Caco-2 (cell line): ENCODE results near the gene DLG2. TPM values are rescaled to one million over a fixed set of nuclear protein-coding genes. Genes with fewer than 3 reads are reported as not detected.

ENCODE experiments used
- BruUV-seq: library from RNA; stranded (reverse); fragments of 400-500 nt; replicated peaks from 2 replicates; lab custom pipeline; 2021; lab: Mats Ljungman, UMichigan
- CTCF ChIA-PET: fragments of 300-600 bp; sonication (Branson Sonifier 250); formaldehyde crosslinking; loops from one replicate; lab custom pipeline; 2022; ENCODE audit warnings: antibody characterized with exemption; lab: Charles Lee
- POLR2A ChIA-PET: fragments of 300-600 bp; sonication (Branson Sonifier 250); formaldehyde crosslinking; loops from one replicate; lab custom pipeline; 2022; ENCODE audit warnings: antibody characterized with exemption; lab: Charles Lee
- DNase-seq, 2 experiments: peaks; one replicate each; pipeline versions ENCODE4 v3.0.0 to v3.0.0-alpha.2; 2020 to 2022
- H3K27me3 ChIP-seq: replicated peaks from 2 replicates; pipeline ENCODE4 v1.6.0; 2011; ENCODE audit warnings: low read length; ENCODE audit not compliant: control insufficient read depth, insufficient read depth
- H3K36me3 ChIP-seq: 2 replicates; pipeline ENCODE4 v1.5.1; 2011; ENCODE audit warnings: low read length; ENCODE audit not compliant: control insufficient read depth, insufficient read depth
- H3K4me1 ChIP-seq: fragments of 250-450 bp; sonication (Bioruptor Pico); 2 replicates; pipeline ENCODE4 v1.5.1; 2020; ENCODE audit warnings: mild to moderate bottlenecking
- H3K4me3 ChIP-seq: 2 replicates; pipeline ENCODE4 v1.5.1; 2011; ENCODE audit warnings: low read depth, mild to moderate bottlenecking, control low read depth, low read length
- H3K9me3 ChIP-seq: fragments of 250-450 bp; sonication (Bioruptor Pico); 2 replicates; pipeline ENCODE4 v1.5.1; 2020; ENCODE audit warnings: mild to moderate bottlenecking, moderate library complexity
- H3K27ac Mint-ChIP-seq: one replicate; pipeline ENCODE4 v1.8.0; 2022; ENCODE audit warnings: mixed read lengths; ENCODE audit not compliant: unreplicated experiment
- H3K27me3 Mint-ChIP-seq: one replicate; pipeline ENCODE4 v1.8.0; 2022; ENCODE audit warnings: mixed read lengths; ENCODE audit not compliant: insufficient read depth, unreplicated experiment
- H3K36me3 Mint-ChIP-seq: one replicate; pipeline ENCODE4 v1.8.0; 2022; ENCODE audit warnings: mild to moderate bottlenecking, mixed read lengths; ENCODE audit not compliant: insufficient read depth, unreplicated experiment
- H3K4me1 Mint-ChIP-seq: one replicate; pipeline ENCODE4 v1.8.0; 2022; ENCODE audit warnings: low read depth, mixed read lengths; ENCODE audit not compliant: unreplicated experiment
- H3K4me3 Mint-ChIP-seq: one replicate; pipeline ENCODE4 v1.8.0; 2022; ENCODE audit warnings: mild to moderate bottlenecking, moderate library complexity, mixed read lengths; ENCODE audit not compliant: unreplicated experiment
- H3K9me3 Mint-ChIP-seq: one replicate; pipeline ENCODE4 v1.8.0; 2022; ENCODE audit warnings: mixed read lengths; ENCODE audit not compliant: unreplicated experiment
- CTCF ChIP-seq, 2 experiments: fragments of 200-600 bp in 1 of 2; IDR thresholded peaks; 1 replicate in 1 of 2; 2 replicates in 1 of 2; pipeline versions ENCODE4 v1.5.1 to v1.8.0; 2011 to 2022; ENCODE audit warnings: antibody characterized with exemption in 1 of 2, control low read depth in 1 of 2, inconsistent platforms in 1 of 2, low read depth in 1 of 2, low read length in 1 of 2, mild to moderate bottlenecking in 1 of 2, moderate library complexity in 1 of 2; ENCODE audit not compliant: insufficient read depth in 1 of 2, severe bottlenecking in 1 of 2, unreplicated experiment in 1 of 2
- intact Hi-C: fragments of 100-400 bp; cut with micrococcal nuclease; formaldehyde crosslinking; loops from one replicate; pipeline ENCODE4 v1.10.0; 2022; ENCODE audit not compliant: unreplicated experiment
- total RNA-seq: library from RNA; stranded (reverse); gene quantifications from 2 replicates; pipeline ENCODE4 v1.2.3, GENCODE V29; 2022

Gene DLG2
- total RNA-seq, 1 experiment from 2014 or later: 21.6 TPM

DNA sequence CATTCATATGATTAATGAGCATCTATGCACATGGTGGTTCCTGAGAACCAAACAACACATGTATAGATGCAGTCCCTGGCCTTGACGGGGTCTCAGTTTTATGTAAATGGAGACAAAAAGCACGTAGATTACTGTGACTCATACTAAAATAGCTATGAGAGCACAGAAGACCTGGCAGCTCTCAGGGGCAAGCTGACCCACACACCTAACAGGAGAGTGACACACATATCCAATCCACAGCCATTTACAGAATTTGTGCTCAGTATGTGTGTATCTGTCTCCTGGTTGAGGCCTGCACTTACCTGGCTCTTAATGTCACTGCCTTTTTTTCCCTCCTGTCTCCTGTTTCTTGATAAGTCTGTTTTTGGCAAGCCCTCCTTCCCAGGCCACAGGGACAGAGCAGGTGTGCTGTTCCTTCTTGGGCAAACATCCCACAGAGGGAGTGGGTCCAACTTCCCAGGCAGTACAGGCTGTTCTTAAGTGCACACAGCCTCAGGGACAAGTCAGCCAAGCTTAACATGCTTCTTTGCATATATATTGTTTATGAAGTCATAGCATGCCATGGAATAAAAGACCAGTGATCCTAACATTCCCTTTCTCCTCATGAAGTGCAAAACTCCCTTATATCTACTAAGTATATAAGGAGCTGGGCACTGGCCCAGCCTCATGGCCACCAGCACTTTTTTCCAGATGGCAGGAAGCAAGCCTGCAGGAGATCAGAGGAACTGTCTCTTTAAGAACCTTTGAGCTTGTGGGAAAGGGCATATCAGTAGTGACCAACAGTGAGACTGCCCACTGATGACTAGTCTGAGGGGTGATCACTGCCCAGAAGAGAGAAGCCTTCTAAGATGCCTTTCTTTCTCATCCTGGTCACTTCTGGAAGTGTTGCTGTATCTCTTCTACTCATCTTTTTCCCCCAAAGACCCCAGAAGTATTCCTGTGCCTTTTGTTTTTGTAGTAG is 2216.3 kb downstream of the DLG2 start:
- BruUV-seq: no TSS peak

DNA sequence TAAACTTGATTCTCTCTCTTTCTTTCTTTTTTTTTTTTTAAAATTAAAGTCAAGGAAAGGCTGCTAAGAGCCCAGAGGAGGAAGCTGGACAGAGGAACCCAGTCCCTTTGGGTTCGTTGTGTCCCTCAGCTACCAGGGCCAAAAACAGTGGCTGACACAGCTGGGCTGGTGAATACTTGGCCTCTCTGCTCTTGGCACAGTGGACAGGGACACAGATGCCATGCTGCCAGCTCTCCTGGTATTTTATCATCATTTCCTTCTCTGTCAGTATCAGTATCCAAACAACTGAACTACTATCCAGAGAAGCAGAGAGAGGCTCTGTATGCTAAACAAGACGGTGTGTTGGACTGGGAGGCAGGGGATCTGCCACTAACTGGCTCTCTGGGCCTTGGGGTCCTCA is 2217.3 kb downstream of the DLG2 start:
- no peaks in the 10 kb centered on the region for H3K36me3 ChIP-seq
- Mint-ChIP-seq H3K27ac (no peak overlapping the region), H3K9me3 (no peaks in the 10 kb centered on the region), H3K27me3 (no peaks in the 10 kb centered on the region), H3K4me1 (no peaks in the 10 kb centered on the region), H3K36me3 (no peaks in the 10 kb centered on the region), H3K4me3 (no peak overlapping the region)
- intact Hi-C loops: no loop called here
- H3K9me3 ChIP-seq: no peaks in the 10 kb centered on the region
- BruUV-seq: no TSS peak
- no peaks in the 10 kb centered on the region for H3K4me1 ChIP-seq
- DNase-seq: no peak
- H3K27me3 ChIP-seq: no peaks in the 10 kb centered on the region
- no peak overlapping the region for H3K4me3 ChIP-seq
- POLR2A ChIA-PET: no interaction called here
- CTCF ChIA-PET: no interaction called here
- TF ChIP-seq CTCF (IDR thresholded peaks at IDR 0.05; ENCODE audit: insufficient read depth in 1 of 2, low read depth in 1 of 2, low read length in 1 of 2, severe bottlenecking in 1 of 2, unreplicated experiment in 1 of 2): no peak

More for the DNA sequence above, 2216.3 kb downstream of the DLG2 start:
- Histone ChIP-seq H3K4me1 (no peaks in the 10 kb centered on the region), H3K9me3 (no peaks in the 10 kb centered on the region; the same call in 1 of the 2 replicates), H3K4me3 (no peak overlapping the region), H3K27me3 (no peaks in the 10 kb centered on the region), H3K36me3 (no peaks in the 10 kb centered on the region)
- Mint-ChIP-seq H3K36me3 (no peaks in the 10 kb centered on the region), H3K4me1 (no peaks in the 10 kb centered on the region), H3K27me3 (peaks cover 2% of the 10 kb centered on the region), H3K9me3 (peaks cover 5% of the 10 kb centered on the region), H3K4me3 (no peak overlapping the region), H3K27ac (no peak overlapping the region)
- no peak for DNase-seq
- CTCF ChIA-PET: interaction anchor here (0.6 kb wide), 1 partner anchor 118 kb away, joined by 3 read pairs; no protein-coding TSS in a partner anchor
- intact Hi-C loops: no loop called here
- POLR2A ChIA-PET: no interaction called here
- TF ChIP-seq CTCF (IDR thresholded peaks at IDR 0.05; ENCODE audit: insufficient read depth in 1 of 2, low read depth in 1 of 2, low read length in 1 of 2, severe bottlenecking in 1 of 2, unreplicated experiment in 1 of 2): no peak

- Histone ChIP-seq H3K4me1 (no peaks in the 10 kb centered on the region), H3K27me3 (no peaks in the 10 kb centered on the region; the same call in 1 of the 2 replicates), H3K9me3 (no peaks in the 10 kb centered on the region), H3K36me3 (no peaks in the 10 kb centered on the region), H3K4me3 (no peak overlapping the region)
- Mint-ChIP-seq H3K27me3 (no peaks in the 10 kb centered on the region), H3K36me3 (no peaks in the 10 kb centered on the region), H3K27ac (no peak overlapping the region), H3K4me3 (no peak overlapping the region), H3K9me3 (no peaks in the 10 kb centered on the region), H3K4me1 (no peaks in the 10 kb centered on the region)
- TF ChIP-seq CTCF (IDR thresholded peaks at IDR 0.05; ENCODE audit: insufficient read depth in 1 of 2, low read depth in 1 of 2, low read length in 1 of 2, severe bottlenecking in 1 of 2, unreplicated experiment in 1 of 2): no peak
- intact Hi-C loops: no loop called here
- ChIA-PET CTCF (no interaction called here), POLR2A (no interaction called here)
- no TSS peak for BruUV-seq
- no peak for DNase-seq
Measured at GRCh38 chr11:83409476-83409875, 2217.7 kb downstream of the DLG2 start.
